HG03521 (cell line): ENCODE data around the gene TRAF3.
"Not testable (repeated sequence)": the region's sequence is repeated elsewhere in the genome, so short reads cannot be mapped to it uniquely, and the experiment has no call there.

Source experiments
- ATAC-seq: cut with Tn5 transposase; IDR thresholded peaks from one replicate; pipeline ENCODE4 v1.9.1; 2021; ENCODE audit warnings: mild to moderate bottlenecking, moderate library complexity; ENCODE audit not compliant: unreplicated experiment

The TRAF3 gene

DNA sequence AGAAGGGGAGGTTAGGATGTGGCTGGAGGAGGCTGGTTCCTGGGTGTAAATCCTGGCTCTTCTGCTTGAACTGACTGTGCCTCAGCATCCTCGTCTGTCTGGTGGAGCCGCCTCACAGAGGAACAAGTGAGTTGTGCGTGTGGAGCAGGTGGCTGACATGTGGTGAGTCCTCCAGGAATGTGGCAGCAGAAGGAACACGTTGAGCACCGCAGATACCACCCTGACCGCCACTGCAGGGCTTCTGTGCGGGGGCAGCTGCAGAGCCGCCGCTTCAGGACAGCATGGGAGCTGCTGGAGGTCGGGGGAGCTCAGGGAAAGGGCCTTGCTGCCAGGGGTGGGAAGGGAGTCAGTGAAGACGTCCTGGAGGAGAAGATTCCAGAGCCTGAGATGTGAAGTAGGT lies 48.9 kb downstream of the TRAF3 start:
- ATAC-seq = no peak

DNA sequence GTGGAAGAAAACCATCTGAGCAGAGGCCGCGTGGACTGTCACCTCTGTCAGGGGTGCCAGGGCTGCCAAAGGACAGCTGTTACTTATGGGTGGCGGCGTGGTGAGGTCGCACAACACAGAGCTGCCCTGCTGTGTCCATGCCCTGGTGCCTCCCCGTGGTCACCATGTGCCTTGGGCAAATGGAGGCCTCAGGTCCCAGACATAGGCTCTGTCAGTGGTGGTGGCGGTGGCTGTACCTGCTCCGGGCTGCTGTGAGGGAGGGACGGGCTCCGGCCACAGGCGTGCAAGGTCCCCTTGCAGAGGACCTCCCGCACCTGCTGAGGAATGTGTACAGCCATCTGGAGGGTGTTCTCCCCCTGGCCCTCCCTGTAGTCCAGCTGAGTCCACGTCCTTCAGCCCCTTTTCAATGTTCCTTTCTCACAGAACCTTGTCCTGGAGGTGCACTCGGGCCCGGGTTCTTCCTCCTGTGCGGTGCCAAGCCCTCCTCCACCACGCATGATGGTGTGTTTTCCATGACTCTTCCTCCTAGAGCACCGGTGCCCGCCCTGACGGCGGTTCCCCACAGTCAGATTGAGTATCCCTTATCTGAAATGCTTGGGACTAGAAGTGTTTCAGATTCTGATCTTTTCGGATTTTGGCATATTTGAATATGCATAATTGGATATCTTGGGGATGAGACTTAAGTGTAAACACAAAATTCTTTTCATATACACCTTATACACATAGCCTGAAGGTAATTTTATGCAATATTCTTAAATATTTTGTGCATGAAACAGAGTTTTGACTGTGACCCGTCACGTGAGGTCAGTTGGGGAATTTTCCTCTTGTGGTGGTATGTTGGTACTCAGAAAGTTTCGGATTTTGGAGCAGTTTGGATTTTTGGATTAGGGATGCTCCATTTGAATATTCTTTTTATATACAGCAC lies 49.8 kb downstream of the TRAF3 start:
- ATAC-seq = no peak

DNA sequence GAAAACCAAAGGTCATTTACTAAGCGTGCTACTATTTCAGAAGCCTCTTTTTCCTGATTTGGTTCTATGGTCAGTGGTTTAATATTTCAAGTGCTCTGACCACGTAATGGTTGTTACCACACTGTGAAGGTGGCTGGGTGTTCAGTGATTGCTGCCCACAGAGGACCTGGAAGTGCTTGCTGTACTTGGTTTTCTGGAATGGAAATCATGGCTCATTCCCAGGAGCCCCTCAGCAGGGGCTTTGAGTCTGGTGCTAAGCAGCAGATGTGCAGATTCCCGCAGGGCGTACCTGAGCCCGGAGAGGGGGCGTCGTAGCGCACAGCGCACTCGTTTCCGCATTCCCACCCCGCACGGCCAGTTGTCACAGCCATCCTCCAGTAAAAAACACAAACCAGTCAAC lies 50.5 kb downstream of the TRAF3 start:
- ATAC-seq = no peak

DNA sequence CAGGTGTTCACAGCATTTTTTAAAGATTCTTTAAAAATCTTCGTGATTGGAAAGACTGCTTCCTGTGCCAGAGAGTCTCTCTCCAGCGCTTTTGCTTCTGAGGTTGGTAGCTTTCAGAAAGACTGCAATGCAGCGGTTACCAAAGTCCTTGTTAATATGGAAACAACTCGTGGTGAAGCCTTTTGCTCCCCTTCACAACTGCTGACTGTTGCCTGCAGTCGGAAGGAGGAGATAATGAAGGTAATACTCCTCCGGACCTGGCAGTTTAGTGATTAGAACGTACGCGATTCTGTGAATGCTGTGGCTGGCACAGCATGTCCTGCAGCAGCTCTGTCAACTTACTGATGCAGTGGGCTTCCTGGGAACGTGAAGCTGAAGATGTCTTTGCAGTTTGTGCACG lies 50.9 kb downstream of the TRAF3 start:
- no peak for ATAC-seq

DNA sequence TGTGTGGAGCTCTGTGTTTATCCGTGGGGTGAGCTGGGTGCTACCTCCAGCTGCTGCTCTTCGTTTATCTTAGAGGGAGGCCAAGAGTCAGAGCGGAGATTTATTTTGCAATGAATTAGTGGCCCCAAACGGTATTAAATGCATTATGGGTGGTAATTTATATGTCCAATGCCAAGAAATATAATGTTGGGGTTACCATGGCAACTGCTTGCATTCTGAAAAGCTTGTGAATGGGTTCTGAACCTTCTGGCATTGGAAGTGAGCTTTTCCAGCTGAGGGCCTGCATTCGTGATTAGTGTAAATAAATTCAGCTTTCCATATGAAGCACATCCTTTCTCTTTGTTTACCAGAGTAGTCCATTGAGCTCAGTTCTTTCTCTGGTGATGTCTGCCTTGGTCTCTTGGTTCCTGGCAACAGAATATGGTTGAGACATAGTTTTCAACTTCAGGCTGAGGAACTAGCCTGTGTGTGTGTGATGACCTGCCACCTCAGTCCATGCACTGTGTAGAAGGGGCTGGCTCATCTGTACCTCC lies 51.8 kb downstream of the TRAF3 start:
- no peak for ATAC-seq

DNA sequence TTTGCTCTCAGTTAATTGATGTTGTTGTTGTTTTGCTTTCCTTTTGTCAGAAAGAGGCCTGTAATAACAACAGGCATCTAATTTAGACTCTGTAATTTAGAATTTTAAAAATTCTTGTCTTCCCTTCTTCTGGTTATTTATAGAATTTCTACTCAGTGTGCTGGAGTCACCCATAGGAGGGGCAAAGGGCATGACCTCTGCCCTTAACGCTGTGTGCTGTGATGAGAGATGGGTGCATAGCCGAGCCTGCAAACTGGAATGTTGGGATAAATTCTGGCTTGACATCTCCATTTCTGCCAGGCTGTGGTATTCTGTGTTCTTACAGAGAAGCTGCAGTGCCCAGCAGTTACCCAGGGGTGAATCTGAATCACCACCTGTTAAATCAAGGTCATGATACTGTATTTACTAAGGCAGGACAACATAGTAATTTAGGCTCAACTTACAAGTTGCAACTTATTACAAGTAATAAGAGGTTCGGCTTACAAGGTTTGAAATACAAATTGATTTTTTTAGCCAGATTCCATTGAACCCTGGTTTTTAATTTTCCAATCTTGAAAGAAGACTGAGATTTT lies 53.3 kb downstream of the TRAF3 start:
- ATAC-seq = no peak

DNA sequence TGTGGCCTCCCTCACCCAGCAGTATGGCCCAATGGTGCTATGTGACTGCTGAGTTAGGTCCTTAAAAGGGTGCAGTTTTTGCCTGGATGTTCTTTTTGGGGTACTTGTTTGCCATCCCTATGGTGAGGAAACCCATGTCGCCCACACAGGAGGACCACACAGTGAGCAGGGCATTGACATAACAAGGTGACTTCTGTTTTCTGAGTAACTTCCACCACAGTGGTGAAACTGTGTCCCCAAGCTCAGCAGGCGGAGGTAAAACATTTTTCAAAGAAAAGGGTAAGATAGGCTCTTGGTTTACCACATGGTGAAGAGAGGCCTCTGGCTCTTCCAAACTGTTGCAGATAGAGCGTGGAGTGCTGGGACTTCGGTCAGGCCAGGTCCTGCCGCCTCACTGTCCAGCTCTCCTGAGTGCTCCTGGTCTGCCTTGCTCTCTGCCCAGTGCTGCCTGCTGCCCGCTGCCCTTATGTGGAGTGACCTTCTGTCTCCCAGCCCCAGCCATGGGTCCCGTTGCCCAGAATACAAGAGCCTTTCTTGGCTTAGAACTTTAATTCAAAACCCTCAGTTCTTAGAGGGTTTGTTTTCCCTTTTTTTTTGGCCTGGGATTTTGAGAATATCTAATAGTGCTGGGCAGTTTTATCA lies 54.0 kb downstream of the TRAF3 start:
- ATAC-seq = no peak

DNA sequence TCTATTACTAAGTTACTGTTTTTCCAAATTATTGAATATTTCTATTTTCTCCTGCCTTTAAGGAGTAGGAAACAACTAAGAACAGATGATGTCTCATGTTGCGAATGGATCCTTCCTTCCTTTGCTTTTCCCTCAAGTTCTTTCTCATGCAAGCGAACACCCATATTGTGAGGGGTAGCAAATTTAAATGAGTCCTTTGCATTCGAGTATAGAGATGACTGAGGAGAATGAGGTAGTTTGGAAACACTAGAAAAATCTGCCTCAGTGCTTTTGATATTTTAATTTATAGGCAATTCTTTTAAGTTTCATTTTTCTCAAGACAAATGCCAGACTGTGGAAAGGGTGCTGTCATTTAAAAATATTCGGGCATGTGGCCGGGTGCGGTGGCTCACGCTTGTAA lies 56.1 kb downstream of the TRAF3 start:
- no peak for ATAC-seq

DNA sequence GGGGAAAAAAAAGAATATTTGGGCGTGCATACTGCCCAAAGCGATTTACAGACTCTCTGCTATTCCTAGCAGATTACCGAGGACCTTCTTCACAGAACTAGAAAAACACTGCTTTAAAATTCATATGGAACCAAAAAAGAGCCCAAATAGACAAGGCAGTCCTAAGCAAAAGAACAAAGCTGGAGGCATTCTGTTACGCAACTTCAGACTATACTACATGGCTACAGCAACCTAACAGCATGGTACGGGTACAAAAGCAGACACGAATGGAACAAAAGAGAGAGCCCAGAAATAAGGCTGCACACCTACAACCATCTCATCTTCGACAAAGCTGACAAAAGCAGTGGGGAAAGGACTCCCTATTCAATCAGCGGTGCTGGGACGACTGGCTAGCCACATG lies 56.7 kb downstream of the TRAF3 start:
- ATAC-seq = no peak

DNA sequence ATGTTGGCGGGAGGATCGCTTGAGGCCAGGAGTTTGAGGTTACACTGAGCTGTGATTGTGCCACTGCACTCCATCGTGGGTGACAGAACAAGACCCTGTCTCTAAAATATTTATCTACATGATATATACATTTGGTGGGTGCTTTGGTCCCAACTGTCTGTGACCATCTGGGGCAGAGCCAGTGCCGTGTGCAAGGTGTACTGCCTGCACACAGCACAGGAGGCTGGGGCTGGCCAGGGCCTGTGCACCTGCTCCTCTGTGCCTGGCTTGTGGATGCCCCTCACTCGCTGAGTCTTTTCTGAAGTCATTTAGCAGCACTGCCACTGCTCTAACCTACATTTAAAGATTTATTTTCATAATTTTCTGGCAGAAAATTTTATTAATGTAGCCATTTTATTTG lies 58.7 kb downstream of the TRAF3 start:
- no peak for ATAC-seq

DNA sequence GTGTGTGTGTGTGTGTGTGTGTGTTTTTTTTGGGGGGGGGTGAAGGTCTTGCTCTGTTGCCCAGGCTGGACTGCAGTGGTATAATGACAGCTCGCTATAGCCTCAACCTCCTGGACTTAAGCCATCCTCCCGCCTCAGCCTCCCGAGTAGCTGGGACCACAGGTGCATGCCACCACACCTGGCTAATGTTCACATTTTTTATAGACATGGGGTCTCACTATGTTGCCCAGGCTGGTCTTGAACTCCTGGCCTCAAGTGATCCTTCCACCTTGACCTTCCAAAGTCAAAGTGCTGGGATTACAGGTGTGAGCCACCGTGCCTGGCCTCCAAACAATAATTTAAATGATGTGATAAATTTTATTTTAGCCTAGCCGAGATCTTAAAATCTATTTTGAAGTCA lies 59.9 kb downstream of the TRAF3 start:
- not testable (repeated sequence) for ATAC-seq

DNA sequence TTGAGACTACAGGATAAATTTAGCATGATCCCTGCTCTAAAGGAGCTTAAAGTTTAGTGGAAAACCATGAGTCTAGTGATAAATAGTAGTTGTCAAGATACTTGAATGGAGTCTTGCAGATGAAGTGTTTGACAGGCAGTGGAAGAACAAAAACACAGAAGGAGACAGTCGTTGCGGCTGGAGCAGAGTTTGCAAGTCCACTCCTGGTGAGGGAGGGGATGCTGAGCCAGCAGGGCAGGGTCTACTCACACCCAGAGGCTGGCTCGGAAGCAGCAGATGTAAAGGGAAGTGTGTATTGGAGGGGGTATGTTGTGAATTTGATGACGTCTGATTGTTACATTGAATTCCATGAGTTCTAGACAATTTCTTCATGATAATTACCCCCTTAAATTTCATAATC lies 61.3 kb downstream of the TRAF3 start:
- ATAC-seq = no peak

DNA sequence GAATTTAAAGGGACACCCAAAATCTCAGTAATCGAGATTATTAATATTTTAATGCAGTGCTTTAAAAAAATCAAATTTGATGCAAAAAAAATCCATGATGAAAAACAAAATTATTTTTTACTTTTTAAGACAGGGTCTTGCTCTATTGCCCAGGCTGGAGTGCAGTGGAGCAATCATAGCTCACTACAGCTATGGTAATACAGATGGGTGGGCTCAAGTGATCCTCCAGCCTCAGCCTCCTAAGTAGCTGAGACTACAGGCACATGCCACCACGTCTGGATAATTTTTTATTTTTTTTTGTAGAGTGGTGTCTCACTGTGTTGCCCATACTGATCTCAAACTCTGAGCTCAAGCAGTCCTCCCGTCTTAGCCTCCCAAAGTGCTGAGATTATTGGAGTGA lies 62.9 kb downstream of the TRAF3 start:
- no peak for ATAC-seq

DNA sequence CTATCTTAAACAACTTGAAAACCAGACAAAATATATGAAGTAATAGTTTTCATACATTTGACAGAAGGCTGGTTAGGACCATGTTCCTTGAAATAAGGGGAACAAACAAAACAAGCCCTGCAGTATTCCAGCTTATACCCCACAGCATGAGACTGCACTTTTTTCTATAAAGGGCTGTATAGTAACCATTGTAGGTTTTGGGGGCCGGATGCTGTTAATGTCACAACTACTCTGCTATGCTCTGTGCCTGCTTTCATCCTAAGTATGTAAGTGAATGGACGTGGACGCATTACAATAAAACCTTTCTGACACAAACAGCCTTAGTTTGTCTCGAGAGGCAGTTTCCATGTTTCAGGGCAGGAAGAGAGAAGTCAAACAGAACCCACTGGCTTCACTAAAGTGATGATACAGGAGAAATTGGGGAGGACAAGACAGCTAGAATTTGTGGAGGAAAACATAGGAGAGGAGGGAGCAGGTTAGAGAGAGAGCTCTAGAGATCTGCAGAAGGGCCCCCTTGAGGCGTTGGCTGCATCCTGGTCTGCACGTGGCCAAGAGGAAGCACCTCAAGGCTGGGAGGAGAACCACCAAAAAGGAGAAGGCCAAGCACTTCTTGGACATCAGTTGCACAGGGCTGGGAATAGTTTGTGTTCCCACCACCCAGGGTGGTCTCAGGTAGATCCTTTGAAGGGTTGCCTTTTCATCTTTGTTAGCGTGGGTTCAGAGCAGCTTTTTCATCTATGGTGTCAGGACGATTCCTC lies 63.7 kb downstream of the TRAF3 start:
- no peak for ATAC-seq

DNA sequence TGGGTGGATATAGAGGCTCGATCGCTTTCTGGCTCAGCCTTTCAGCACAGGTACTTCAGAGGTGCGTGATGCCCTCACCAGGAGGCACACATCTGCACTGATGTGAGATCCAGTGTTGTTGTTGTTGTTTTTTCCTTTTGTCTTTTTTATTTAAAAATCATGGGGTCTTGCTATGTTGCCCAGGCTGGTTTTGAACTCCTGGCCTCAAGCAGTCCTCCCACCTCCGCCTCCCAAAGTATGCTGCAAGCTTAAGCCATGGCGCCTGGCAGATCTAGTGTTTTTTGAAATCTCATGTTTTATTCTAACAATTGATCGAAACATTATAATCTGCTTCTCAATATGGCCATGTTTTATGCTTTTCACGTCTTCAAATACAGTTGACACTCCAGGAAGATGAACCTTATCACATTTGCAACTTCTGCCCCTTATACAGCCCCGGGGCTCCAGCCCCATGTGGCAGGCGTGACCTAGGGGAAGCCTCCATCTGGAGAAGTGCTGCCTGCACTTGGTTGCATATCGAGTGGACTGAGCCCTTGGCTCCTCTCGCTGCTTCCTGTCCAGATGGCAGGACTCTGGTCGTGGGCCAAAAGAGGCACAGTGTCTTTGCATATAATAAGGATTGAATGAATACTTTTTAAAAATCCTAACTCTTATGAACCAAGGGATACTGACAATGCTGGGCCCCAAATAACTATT lies 71.7 kb downstream of the TRAF3 start:
- ATAC-seq = no peak

DNA sequence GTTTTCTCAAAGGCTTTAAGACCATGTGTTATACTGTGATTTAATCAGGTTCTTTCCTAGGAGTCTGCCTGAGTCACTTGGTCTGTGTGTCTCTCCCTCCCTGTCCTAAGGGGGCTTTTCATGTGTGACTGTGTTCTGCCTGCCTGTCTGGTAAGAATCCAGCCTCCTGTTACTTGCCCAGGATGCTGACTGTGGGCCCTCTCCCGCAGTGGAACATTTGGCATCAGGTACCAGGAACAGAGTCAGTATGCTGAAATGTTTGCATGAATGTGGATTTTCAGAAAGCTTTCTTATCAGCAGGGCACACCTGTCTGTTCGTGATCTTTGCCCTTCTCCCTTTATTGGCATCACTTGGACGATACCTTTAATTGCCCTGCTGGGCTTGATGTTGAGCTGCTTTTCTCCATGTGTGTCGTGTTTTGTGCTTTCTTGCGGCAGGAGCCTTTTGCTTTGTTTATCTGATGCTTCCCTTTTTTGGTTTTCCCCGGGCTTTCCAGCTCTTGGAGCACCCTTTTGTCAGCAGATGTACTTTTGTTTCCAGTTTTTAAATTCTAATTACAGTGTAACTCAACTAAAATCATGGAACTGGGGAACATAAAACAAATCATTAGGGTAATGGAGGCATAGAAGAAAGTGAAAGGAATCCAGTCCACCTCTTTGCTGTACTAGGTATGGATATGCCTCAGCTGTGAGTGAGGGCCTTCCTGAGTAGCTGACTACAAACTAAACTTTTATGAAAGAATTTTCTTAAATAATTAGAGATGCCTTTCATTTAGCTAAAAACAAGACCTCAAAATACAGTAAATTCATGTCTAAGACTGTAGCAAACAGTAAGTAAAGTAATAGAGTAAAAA lies 72.5 kb downstream of the TRAF3 start:
- ATAC-seq = no peak

DNA sequence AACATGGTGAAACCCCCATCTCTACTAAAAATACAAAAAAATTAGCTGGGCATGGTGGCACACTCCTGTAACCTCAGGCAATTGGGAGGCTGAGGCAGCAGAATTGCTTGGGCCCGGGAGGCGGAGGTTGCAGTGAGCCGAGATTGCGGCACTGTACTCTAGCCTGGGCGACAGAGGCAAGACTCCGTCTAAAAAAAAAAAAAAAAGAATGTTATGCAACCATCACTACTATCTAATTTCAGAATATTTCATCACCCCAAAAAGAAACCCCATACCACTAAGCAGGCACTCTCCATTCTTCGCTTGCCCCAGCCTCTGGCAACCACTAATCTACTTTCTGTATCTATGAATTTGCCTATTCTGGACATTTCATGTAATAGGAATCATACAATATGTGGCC lies 76.4 kb downstream of the TRAF3 start:
- no peak for ATAC-seq

DNA sequence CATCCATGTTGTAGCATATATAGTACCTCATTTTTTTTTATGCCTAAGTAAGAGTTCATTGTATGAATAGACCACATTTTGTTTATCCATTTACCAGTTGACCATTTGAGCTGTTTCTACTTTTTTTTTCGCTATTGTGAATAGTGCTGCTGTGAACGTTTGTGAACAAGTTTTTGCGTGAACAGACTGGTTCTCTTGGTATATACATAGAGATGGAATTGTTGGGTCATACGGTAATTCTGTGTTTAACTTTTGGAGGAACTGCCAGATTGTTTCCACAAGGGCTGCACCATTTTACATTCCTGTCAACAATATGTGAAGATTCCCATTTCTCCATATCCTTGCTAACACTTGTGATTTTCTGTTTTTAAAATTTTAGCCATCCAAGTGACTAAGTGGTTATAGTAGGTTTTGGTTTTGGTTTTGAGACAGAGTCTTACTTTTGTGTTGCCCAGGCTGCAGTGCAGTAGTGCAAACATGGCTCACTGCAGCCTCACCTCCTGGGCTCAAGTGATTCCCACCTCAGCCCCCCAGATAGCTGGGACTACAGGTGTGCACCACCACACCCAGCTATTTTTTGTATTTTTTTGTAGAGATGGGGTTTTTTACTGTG lies 76.9 kb downstream of the TRAF3 start:
- no peak for ATAC-seq

DNA sequence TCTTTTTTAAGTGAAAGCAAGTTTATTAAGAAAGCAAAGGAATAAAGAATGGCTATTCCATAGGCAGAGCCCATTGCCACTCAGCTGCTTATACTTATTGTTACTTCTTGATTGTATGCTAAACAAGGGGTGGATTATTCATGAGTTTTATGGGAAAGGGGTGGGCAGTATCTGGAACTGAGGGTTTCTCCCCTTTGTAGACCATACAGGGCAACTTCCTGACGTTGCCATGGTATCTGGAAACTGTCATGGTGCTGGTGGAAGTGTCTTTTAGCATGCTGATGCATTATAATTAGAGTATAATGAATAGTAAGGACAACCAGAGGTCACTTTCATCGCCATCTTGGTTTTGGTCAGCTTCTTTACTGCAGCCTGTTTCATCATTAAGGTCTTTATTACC lies 78.9 kb downstream of the TRAF3 start:
- ATAC-seq = no peak
